GM18519 (cell line): ENCODE results near the gene AMIGO3.
"Not testable (repeated sequence)": the region's sequence is repeated elsewhere in the genome, so short reads cannot be mapped to it uniquely, and the experiment has no call there.

Experiments
- ATAC-seq: cut with Tn5 transposase; IDR thresholded peaks from one replicate; pipeline ENCODE4 v1.9.1; 2021; ENCODE audit warnings: mild to moderate bottlenecking, moderate library complexity; ENCODE audit not compliant: unreplicated experiment, low FRiP score

Gene AMIGO3

GRCh38 chr3:49689908-49690624, 29.4 kb downstream of the AMIGO3 start:
- not testable (repeated sequence) for ATAC-seq

DNA sequence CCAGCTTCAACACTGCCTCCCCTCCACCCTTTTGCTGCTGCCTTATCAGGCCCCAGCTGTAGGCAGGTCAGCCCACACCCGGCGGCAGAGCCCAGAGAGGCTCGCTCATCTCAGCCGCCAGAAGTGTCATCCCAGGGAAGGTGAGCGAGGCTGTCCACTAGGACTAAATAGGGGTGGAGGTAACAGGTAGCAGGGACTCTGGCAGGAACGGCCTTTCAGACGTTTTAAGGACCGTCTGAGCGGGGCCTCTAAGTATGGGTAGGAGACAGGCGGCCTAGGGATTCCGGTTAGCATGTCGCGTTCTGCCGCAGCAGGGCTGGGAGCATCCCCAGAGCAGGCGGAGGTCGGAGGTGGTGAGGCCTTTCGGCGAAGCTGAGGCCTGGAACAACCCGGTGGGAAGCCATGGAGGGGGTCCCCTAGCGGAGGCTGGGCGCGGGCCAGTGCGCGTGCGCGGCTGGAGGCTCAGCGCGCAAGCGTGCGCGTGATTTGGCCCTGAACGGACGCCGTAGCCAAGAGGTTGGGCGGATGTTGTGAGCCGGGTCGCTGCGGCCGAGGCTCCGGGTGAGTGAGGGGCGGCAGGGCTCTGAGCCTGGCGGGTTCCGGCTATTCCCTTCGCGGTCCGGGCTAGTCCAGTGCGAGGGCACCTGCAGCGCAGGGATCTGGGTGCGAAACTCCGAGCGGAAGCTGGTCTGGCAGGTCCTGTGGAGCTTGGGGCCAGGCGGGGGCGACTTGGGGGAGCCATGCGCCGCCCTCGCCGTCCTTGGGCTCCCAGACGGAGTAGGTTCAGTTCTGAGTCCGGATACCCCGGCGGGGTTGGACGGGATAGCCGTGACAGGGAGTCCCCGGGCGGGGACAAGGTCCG, 30.2 kb downstream of the AMIGO3 start, which contains the start of the genes MST1 and RNF123:
Gene MST1 (minus strand): TSS at position 429 of the 862 bp plus-strand sequence. CDS start 783 bp downstream, outside the sequence.
Gene RNF123 (plus strand): TSS at position 512 of the 862 bp plus-strand sequence. CDS start 1,609 bp downstream, outside the sequence.
- ATAC-seq: no peak

DNA sequence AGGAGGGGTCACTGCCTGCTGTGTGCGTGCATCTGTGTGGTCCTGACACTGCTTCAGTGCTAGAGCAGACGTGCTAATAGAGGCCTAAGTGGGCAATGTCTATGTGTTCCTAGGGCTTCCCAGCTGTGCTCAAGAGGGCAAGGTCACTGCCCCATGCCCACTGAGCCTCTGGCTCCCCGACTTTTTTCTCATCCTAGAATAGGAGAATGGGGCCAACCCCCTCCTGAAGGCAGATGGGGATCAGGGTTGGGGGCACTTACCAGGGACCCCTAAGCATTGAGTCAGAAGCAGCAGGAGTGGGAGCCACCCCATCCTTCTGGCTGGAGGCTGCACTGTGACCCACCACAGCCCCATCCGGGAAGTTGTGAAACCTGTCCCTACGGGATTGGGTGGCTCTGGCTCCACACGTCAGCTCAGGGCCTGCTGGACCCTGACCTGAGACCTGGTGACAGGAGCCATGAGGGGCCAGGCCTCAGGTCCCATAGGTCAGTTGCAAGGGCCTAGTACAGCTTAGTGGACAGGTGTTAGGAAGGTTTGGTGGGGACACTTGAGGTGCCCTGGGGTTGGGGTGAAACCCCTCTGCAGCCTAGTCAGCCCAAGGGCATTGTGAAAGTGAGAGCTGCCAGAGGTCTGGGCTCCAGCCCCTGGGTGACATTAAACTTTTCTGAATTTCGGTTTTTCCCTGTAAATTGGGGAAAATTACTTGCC, 31.0 kb downstream of the AMIGO3 start:
- ATAC-seq: not testable (repeated sequence)

- not testable (repeated sequence) for ATAC-seq
Measured at GRCh38 chr3:49687424-49687795, 32.1 kb downstream of the AMIGO3 start.

DNA sequence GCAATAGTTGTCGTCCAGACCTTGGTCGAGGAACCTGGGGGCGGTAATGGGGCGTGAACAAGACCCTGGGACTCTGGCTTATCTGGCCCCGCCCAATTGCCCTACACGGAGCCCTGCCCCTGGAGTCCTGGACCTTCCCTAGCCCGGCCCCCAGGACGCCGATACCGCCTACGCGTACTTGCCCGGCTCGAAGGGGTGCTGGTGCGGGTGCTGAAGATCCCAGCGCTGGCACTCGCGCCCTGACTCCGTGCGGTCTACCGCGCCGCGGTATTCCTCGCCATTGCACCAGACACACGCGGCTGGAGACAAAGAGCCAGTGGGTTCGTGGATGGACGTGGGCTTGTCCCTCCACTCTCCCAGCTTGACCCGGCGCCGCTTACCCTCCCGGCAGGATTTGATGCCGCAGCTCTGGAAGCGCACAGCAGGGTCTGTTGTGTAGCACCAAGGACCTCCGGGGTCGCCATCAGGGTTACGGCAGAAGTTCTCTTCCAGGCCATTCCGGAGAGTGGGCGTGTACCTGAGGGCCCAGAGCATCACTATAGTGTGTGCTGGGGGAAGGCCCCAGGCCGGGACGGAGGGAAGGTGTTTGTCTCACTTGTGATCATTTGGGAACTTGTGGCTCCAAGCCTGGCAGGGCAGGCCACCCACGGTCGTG, 32.6 kb downstream of the AMIGO3 start:
- ATAC-seq: not testable (repeated sequence)

- not testable (repeated sequence) for ATAC-seq
Measured at GRCh38 chr3:49686346-49686745, 33.1 kb downstream of the AMIGO3 start.

- ATAC-seq: not testable (repeated sequence)
Measured at GRCh38 chr3:49685846-49686245, 33.6 kb downstream of the AMIGO3 start.

- not testable (repeated sequence) for ATAC-seq
Measured at GRCh38 chr3:49685103-49685502, 34.4 kb downstream of the AMIGO3 start.

- not testable (repeated sequence) for ATAC-seq
Measured at GRCh38 chr3:49684453-49684852, 35.0 kb downstream of the AMIGO3 start.

DNA sequence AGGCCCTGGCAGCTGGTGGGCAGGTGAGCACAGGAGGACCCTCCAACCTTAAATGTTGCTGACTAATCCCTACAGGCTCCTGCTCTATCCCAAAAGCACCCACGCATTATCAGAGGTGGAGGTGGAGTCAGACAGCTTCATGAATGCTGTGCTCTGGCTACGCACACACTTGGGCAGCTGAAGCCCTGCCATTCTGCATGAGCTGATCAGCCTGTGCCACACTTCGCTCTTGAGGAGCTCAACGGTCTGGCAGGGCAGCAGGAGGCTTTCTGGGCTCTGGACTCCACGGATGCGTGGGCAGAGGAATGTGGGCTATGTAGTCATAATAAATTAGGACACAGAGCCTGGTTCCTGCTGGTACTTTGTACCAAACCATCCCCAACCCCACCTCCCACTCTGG, 36.3 kb downstream of the AMIGO3 start:
- no peak for ATAC-seq

DNA sequence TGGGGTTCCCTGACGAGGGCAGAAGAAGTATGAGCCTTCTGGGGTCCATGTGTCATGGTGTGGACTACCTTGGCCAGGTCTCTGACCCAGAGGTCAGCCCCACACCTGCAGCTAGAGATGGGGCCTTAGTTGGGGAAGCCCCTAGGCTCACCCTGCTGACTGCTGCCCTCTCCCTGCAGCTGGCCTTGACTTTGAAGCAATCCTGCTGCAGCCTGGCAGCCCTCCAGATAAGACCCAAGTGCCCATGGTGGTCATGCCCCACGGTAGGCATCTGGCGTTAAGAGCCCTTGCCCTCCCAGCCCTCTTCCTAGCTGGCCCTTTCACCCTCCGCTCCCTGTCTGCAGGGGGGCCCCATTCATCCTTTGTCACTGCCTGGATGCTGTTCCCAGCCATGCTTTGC, 37.9 kb downstream of the AMIGO3 start:
- no peak for ATAC-seq

GRCh38 chr3:49681232-49681522, 38.3 kb downstream of the AMIGO3 start:
- no peak for ATAC-seq

DNA sequence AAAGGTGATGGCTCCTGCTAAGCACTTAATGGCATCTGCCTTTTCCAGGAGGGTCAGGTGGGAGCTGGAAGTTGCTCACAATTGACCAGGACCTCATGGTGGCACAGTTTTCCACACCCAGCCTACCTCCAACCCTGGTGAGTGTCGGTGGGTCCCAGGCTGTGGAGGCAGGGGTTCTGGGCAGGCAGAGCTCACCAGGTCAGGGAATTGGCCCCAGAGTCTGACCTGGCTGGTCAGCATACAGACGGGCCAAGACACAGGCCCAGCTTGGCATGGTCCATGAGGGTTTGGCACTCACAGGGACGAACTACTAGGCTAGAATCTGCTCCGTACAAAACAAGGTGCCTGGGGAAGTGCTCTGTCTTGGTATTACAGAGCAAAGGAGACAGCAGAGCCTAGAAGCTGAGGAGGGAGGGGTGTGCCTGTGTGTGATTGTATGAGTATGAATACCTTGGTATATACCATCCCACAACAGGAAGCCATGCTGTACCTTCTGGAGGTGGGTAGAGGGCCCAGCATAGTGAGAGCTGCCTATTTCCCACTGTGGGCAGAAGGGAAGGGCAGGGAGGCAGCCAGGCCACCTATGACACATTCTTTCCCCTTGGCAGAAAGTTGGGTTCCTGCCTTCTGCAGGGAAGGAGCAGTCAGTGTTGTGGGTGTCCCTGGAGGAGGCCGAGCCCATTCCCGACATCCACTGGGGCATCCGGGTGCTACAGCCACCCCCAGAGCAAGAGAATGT, 38.8 kb downstream of the AMIGO3 start:
- ATAC-seq: no peak

DNA sequence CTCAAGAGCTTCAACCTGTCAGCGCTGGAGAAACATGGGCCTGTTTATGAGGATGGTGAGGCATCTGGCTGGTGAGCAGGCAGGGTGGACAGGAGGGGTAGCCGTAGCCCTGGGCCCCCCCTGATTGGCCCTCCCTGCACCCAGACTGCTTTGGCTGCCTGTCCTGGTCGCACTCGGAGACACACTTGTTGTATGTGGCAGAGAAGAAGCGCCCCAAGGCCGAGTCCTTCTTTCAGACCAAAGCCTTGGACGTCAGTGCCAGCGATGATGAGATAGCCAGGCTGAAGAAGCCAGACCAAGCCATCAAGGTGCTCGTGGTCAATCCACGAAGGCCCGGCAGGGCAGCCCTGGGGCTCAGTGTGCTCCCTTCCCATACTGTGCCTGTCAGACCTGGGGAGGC, 43.6 kb downstream of the AMIGO3 start:
- no peak for ATAC-seq

DNA sequence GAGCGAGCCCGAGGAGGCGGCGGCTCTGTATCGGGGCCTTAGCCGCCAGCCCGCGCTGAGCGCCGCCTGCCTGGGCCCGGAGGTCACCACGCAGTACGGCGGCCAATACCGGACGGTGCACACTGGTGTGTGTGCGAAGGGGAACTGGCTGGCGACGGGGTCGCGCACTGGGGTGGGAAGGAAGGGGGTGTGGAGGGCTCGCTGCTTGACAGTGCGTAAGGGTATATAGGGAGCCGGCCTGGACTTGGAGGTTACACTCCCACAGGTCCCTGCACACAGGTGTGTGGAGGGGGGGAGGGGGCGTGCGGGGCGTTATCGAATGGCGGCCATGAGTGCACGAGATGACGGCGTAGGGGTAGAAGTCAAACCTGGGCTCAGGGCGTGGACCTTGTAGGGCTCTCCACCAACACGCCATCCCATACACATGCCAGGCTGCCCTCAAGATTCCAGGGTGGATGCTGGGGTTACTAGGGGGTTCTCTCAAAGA, 44.9 kb downstream of the AMIGO3 start:
- peak; percentile 22 for ATAC-seq

- ATAC-seq: peak; percentile 58
Measured at GRCh38 chr3:49673715-49674496, 45.6 kb downstream of the AMIGO3 start, which contains the start of gene APEH. APEH (plus strand) TSS chr3:49674351; CDS start chr3:49674402, 51 bp downstream.

DNA sequence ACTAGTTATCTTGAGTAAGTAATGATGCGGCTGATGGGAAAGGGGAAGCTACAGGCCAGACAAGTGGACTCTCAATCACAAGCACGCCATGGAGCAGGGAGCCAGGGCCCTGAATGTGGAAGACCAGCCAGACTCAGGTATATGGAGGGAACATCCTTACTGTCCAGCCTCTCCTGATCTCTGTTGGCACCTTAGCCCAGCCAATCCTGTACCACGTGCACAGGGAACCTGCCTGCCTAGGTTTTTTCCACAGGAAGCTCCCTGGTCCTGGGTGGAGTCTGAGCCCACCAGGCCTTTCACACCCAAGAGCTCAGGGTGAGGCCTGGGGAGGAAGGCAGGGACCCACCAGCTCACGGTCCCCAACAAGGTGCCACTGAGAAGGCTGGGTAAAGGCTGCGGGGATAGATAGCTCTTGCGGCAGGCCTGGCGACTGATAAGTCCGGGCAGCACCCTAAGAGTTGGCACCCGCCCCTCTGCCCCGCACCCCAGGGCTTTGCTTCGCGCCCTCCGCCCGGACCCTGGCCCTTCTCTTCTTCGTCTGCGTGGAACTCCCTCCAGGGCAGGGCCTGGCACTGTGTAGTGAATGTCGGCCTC, 46.3 kb downstream of the AMIGO3 start:
- no peak for ATAC-seq
